SIG-M5 (cell line): ENCODE data around the gene OR52B2.

Source experiments
- DNase-seq: peaks from one replicate; lab custom pipeline; 2025; lab: John Stamatoyannopoulos, UW

OR52B2 gene

DNA sequence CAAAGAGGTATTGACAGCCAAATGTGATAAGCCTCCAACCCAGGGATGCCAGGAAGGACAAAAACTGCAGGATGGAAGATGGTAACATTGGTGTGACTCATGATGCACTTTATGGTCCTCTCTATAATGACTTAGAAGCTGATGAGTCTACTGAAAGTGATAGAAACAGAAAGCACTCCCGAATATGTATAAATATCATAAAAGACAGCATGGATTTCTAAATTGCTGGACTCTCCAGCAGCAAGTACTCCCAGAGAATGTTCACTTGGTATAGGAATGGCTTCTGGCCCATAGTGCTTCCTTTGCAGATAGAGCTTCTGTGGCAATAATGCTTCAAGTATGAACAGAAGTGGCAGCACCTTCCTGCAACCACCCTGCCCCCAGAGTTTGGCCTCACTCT, at the start of gene OR52B2:
TSS of gene OR52B2 (minus strand) at position 101 of the 400 bp plus-strand sequence. CDS start at position 101, 0 bp downstream.
- DNase-seq: no peak

DNA sequence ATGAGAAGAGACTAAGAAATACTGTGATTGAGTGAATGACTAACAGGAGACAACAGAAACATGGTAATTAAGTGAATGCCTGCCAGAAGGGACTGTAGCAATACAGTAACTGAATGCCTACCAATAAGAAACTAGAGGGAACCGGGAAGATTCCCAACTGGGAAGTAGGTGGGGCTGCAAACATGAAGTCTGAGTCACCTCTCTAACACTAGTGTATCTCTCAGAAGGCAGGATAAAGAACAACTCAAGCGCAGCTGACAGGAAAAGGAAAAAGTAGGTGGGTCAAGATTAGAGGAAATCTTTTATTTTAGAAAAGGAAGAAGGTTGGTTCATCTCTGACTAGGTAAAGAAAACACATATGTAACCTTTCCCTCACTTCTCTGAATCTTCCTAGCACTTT, 49.2 kb upstream of the OR52B2 start:
- DNase-seq: no peak

DNA sequence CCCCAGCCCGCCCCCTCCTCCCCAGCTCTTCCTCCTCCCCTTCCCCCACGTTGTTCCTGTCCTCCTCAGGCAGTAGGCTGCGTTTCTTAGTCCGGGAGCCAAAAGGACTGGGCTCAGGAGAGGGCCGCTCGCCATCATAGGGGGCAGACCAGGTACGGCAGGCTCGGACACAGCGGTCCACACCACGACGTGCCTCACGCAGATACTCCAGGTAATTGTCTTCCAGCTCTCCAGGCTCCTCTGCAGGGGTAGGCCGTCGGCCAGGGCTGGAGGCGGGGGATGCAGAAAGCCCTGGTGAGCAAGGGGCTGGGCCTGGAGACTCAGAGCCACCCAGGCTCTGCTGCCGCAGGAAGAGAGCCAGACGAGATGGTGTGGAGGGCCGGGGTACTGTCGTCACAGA, 47.6 kb upstream of the OR52B2 start:
- DNase-seq: no peak

DNA sequence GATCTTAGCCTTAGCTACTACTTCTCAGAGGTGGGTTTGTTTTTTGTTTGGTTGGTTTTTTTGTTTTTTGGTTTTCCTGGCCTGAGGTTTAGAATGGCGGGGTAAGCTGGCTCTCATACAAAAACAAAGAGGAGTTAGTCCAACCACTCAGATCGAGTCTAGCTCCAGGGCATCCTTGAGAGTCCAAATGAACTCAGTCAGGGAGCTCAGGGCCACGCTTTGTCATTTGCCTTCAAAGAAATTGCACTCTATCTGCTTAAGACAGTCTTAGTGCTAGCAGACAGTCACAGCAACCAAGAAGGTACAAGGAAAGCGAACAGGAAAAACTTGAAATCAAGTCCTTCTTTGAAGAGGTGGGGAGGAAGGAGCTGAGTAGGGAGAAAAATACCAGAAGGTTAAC, 46.4 kb upstream of the OR52B2 start:
- no peak for DNase-seq

DNA sequence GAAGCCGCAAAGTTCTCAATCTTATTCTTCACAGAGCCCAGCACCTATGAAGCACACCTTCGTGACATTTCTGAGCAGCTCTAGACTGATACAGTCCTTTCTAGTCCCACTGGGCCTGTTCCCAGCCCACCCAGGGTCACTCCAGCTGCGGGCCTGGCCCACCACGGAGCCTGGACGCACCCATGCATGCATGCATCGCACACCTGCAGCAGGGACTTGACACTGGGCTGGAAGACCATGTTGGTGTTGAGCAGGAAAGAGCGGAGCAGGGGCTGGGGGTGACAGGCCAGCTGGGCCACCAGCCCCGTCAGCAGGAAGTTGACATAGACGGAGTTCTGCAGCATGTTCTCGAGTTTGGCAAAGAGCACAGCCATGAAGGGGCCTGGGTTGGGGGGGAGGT, 44.4 kb upstream of the OR52B2 start:
- no peak for DNase-seq

DNA sequence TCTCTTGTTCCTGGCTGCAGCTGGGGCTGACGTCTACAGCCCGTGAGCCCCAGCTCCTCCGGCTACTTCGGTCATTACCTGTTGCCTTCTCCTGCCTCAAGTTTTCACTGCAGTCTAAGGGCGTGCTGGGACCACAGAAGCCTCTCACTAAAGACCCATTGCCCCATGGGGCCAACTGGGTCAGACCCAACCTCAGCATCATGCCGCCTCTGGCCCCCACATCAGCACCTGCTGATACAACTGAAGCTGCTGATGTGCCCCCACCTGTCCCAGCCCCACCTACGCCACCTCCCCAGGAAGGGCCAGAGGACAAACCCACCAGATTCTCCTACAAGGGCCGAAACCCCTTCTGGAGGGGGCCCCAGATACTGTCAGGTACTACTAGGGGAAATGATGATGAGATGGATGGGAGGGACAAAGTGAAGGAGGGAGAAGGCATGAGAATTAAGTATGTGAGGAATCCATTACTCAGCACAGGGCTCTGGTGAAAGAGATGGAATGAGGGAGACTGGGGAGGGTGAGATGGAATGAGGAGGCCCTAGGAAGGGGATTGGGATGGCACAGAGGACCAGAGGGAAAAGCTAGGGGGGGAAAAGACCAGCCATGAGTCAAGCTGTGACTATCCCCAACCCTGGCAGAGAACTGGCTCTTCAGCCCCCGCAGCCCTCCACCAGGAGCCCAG, 40.3 kb upstream of the OR52B2 start:
- no peak for DNase-seq

DNA sequence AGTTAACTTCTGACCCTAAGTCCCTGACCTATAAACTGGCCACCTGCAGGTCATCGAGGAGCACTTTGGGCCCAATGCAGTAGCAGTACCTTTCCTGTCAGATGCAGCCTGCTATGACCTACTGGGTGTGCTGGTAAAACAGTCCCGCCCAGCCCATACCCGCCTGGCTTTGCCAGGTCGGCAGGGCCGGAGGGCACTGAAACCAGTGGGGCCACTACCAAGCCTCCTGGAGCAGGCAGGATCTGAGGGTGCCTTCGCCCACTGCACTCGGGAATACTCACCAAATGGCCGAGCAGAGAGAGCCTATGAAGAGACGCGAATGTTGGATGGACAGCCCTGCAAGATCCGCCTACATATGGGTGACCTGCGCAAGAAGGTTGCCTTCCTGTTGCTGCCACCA, 39.7 kb upstream of the OR52B2 start:
- no peak for DNase-seq

DNA sequence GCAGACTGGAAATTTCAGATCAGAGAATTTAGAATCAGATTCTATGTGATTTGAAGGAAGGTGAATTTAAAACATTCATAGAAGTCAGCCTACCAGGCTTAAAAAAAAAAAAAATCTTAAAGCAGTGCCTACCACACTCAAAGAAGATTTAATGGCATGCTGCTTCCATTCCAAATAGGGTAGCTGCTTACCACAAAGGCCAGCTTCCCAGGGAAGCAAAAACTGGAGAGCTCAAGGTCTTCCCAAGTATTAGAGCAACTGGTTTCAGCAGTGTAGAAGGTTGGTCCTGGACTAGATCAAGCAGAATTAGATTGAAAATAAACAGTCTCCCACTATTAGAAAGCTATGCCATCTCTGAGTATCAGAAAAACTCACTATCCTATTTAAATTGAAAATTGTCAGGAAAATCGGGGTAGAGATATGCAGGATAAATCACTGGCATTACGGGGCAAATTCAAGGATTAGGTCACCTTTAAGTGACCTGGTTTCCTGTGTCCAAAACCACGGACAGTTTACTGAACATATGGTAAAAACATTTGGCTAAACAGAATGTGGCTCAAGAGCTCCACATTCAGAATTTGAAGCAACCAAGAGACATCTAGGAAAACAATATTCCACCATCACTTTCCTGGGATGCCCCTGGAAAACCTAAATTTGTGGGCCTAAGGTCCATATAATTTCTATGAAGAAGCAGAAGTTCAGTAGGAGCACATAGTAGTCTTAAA, 36.5 kb upstream of the OR52B2 start:
- no peak for DNase-seq

DNA sequence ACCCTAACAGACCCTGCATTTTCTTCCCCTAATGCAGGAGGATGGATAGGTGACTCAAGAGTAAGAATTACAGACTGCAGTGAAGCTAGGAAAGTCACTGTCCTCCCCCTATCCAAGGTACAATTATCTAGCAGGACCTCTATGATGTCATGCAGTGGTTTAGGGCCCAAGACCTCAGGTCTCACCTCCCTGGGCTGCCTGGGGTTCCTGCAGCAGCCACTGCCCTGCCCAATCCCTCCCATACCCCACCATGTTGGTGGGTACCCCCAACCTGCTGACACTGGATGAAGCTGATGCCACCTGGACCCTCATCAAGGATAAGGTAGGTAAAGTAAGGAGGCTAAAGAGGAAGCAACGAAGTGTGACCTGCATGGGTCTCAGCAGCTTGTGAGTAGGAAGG, 35.2 kb upstream of the OR52B2 start, which contains the start of gene C11orf42:
TSS of gene C11orf42 (plus strand) at position 192 of the 400 bp plus-strand sequence. CDS start at position 251, 59 bp downstream.
- DNase-seq: no peak

DNA sequence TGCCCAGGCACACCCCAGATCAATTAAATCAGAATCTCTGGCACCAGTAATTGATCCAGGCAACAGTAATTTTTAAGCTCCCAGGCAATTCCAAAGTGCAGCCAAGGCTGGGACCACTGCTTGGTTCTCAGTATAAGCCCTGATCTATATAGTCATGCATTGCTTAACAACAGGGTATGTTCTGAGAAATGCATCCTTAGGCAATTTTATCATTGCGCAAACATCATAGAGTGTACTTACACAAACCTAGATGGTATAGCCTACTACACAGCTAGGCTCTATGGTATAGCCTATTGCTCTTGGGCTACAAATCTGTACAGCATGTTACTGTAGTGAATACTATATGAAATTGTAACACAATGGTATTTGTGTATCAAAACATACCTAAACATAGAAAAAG, 34.6 kb upstream of the OR52B2 start:
- DNase-seq: peak; percentile 67

DNA sequence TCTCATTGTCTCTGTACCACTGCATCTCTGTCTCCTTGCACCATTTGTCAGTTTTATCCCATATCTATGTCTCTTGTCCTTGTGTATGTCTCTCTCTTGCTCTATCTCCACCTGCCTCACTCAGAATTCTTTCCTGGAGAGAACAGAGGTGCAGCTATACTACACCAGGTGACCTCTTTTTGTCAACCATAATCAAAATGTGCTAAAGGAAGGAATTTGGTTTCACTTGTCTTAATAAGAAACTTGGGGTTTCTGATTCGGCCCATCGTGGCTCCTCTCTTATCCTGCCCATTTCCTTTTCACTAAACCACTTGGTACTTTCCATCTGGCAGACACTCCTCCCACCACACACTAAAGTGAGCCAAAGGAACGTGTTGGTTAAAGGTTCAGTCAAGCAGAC, 33.2 kb upstream of the OR52B2 start:
- DNase-seq: no peak

DNA sequence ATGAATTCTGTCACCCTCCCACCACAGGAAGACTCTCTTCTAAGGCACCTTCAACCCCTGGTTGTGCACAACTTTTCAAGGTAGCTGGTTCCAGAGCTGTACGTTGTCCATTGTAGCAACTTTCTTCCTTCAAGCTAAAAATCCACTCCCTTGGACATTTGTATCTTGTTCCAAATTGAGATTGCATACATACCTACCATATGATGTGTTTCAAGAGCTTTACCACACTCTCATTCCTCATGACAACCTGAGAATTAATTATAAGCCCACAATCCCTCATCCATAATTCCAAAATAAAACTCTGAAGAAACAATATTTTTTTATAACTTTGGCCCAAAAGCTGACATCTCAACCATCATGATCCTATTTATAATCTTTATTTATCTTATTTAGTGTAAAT, 31.9 kb upstream of the OR52B2 start:
- no peak for DNase-seq

DNA sequence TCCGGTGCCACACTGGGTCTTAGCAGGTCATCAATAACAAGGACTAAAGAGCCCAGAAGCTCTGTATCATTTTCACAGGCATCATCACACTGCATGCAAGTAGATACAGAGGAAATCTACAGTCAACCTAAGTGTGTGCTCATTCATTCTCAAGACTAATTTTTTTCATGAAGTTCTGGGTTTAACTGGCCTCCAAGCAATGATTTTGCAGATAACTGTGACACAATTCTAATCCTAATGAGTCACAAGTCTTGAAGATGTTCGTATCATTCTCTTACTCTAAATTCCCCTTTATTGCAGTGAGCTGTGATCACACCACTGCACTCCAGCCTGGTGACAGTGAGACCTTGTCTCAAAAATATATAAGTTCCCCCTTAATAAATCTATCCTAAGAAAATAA, 31.4 kb upstream of the OR52B2 start:
- peak; percentile 69 for DNase-seq

DNA sequence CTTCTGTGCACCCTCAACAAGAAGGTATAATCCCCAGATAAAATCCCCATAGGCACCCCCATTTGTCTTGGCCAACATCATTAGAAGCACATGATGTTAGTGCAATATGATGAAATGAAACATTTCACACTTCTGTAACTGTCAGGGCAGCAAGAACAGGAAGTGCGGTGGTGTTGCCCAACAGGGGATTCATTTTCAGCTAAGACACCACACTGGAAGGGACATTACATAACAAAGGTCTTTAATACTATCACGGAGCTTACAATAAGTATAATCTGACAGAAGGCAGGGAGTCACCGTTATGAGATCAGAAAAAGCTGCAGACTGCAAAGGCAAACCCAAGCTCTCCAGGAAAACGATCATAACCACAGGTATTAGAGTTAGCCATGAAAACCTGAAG, 30.8 kb upstream of the OR52B2 start:
- peak; percentile 96 for DNase-seq

DNA sequence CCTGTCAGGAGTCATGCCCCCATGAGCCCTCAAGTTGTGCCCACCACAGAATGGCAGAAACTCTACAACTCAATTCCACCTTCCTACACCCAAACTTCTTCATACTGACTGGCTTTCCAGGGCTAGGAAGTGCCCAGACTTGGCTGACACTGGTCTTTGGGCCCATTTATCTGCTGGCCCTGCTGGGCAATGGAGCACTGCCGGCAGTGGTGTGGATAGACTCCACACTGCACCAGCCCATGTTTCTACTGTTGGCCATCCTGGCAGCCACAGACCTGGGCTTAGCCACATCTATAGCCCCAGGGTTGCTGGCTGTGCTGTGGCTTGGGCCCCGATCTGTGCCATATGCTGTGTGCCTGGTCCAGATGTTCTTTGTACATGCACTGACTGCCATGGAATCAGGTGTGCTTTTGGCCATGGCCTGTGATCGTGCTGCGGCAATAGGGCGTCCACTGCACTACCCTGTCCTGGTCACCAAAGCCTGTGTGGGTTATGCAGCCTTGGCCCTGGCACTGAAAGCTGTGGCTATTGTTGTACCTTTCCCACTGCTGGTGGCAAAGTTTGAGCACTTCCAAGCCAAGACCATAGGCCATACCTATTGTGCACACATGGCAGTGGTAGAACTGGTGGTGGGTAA, 29.2 kb upstream of the OR52B2 start, which contains the start of gene OR52W1:
TSS of gene OR52W1 (plus strand) at position 51 of the 637 bp plus-strand sequence. CDS start at position 51, 0 bp downstream.
- no peak for DNase-seq

DNA sequence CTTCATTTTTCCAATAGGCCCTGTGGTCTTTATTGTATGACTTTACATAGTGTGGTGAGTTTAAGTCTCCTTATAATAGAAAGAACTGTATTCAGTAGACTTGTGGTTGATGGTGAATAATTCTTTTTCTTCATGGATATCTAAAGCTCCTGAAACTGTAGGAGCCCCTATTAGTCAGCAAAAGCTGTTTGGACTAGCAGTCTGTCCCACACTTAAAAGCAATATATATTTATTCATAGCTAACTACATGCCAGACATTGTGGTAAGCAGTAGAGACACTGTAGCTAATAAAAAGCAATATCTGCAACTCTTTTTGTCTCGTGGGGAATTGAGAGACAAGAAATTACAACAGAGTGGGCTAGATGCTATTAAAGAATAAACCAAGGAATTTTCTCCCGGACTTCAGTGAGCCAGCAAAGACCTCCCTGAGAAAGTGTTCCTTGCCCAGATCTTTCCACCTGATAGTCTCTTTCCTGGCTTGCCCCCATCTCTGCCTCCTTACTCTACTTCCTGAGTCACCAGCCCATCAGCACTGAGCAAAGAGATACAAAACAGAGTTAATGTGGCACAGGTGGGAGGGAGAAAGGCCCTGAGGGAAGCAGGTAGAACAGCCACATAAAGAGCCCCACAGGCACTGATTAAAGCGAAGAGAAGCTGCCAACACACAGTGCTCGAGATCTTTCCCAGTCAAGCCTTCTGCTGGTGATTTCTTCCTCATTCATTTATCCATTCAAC, 27.5 kb upstream of the OR52B2 start:
- no peak for DNase-seq

DNA sequence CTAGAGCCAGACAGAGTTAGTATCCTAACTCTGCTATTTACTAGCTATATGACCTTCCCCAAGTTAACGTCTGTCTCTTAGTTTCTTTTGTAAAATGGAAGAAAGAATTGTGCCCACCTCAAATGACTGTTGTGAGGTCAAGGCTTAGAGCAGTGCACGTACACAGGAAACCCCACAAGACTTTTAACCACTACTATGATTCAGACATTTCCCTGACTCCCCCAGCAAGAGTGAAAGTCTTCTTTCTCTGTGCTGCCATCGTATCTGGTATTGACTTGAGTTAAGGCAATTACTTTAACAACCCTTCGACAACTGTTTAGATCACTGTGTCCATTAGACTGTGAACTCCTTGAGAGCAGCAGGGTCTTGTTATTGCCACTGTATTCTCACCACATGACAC, 26.3 kb upstream of the OR52B2 start:
- DNase-seq: no peak

DNA sequence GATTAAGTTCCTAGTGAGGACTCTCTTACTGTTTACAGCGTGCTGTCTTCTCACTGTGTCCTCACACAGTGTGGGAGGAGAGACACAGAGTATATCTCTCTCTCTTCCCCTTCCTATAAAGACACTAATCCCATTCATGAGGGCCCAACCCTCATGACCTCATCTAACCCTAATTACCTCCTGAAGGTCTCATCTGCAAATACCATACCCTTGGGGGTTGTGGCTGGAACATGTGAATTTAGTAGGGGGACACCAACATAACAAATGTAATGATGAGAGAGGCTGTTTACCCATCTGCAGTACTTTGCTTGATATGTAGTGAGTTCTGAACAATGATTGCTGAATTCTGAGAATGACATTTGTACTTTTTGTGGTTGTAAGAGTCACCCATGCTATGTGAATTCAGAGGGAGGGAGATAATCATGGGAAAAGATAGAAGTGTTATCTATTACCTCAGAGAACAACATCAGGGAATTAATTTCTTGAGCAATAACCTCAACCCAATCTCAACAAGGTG, 24.0 kb upstream of the OR52B2 start:
- DNase-seq: no peak

DNA sequence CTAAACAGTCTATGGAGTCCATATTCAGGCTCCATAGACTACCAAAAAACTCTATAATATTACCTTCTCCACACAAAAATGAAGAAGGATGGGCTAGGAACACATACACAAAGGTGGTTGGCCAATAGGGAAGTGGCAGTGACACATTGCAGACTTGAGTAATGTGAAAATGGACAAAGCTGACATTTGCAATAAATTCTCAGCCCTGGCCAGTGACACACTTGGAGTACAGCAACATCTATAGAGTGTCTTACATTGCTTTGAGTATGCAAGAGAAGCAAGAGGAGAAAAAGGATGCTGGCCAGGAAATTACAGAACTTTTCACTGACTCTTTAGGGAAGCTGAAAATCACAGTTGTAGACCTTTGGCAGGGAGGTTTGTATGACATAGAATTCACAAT, 21.6 kb upstream of the OR52B2 start:
- DNase-seq: no peak

DNA sequence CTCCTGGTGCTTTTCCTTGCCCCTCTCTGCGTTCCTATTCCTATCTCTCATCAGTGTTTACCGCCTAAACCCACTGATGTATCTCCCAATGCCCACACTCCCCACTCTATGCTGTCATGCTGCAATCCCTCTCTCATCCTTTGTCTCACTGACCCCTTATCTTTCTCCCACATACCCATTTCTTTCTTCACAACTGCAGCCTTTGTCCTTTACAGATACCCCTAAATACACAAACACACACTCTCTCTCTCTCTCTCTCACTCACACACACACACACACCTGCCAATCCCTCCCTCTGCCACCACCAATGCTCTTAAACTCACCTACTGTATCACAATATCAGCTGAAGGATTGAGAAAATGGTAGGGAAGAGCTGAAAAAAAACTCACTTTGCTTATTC, 5.3 kb upstream of the OR52B2 start:
- DNase-seq: no peak

DNA sequence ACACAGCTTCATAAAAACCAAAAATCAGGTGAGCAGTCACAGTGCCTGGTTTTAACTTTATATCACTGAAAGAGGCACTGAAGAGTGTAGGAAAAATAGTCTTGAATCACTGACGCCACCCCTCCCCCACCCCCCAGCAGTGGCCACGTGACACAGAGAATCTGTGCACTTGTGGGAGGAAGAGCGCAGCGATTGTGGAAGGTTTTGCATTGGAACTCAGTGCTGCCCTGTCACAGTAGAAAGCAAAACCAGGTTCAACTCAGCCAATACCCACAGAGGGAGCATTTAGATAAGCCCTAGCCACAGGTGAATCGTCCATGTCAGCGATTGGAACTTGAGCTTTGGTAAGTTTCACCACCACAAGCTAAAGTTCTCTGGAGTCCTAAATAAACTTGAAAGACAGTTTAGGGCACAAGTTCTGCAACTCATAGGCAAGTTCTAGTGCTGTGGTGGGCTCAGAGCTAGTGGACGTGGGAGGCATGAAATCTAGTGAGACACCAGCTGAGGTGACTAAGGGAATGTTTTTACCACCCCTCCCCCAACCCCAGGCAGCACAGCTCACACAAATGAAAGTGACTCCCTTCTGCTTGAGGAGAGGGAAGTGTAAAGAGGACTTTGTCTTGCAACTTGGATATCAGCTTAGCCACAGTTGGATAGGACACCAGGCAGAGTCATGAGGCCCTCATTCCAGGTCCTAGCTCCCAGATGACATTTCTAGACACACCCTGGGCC, 13.3 kb downstream of the OR52B2 start:
- DNase-seq: no peak
